Measurements from ENCODE around the gene FBXO39.

The FBXO39 gene

DNA sequence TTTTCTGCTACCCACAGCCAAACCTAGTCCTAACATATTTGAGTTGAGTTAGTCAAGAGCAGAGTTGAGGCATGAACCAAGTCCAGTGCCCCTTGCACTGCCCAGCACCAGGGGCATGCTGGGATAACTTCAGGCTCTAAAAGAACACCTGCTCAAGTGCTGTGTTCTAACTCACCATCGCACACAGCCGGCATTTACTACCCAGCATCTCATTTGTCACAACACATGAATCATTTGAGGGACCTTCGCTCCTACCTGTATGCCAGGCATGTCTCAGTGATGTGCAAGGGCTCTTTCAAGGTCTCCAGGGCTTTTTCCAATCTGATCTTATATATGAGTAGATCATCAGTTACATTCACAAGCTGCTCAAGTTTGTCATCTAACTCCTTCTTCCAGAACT, 42.9 kb downstream of the FBXO39 start:
- TF ChIP-seq SIN3A (IDR thresholded peaks at IDR 0.05; ENCODE audit: borderline replicate concordance, insufficient read depth, low read length) (no peak), TAF1 (IDR thresholded peaks at IDR 0.05; ENCODE audit: borderline replicate concordance, insufficient read depth, low read length) (no peak), REST (IDR thresholded peaks at IDR 0.05; ENCODE audit: insufficient read depth in 1 of 2, low read depth in 2 of 2, low read length in 2 of 2) (no peak), FOXP2 (optimal IDR thresholded peaks at IDR 0.05; ENCODE audit: borderline replicate concordance, extremely low read depth, extremely low read length, insufficient read depth) (no peak), POLR2AphosphoS5 (IDR thresholded peaks at IDR 0.05; ENCODE audit: low read depth, low read length) (no peak)

GRCh38 chr17:6823011-6823442, 47.0 kb downstream of the FBXO39 start:
- no peak for TF ChIP-seq TAF1 (IDR thresholded peaks at IDR 0.05; ENCODE audit: borderline replicate concordance, insufficient read depth, low read length)

- TF ChIP-seq POLR2AphosphoS5 (IDR thresholded peaks at IDR 0.05; ENCODE audit: low read depth, low read length) (no peak), FOXP2 (optimal IDR thresholded peaks at IDR 0.05; ENCODE audit: borderline replicate concordance, extremely low read depth, extremely low read length, insufficient read depth) (no peak), SIN3A (IDR thresholded peaks at IDR 0.05; ENCODE audit: borderline replicate concordance, insufficient read depth, low read length) (no peak), TAF1 (IDR thresholded peaks at IDR 0.05; ENCODE audit: borderline replicate concordance, insufficient read depth, low read length) (no peak), REST (IDR thresholded peaks at IDR 0.05; ENCODE audit: insufficient read depth in 1 of 2, low read depth in 2 of 2, low read length in 2 of 2) (no peak)
These were observed 54.5 kb downstream of the FBXO39 start for GRCh38 chr17:6830383-6830986.

DNA sequence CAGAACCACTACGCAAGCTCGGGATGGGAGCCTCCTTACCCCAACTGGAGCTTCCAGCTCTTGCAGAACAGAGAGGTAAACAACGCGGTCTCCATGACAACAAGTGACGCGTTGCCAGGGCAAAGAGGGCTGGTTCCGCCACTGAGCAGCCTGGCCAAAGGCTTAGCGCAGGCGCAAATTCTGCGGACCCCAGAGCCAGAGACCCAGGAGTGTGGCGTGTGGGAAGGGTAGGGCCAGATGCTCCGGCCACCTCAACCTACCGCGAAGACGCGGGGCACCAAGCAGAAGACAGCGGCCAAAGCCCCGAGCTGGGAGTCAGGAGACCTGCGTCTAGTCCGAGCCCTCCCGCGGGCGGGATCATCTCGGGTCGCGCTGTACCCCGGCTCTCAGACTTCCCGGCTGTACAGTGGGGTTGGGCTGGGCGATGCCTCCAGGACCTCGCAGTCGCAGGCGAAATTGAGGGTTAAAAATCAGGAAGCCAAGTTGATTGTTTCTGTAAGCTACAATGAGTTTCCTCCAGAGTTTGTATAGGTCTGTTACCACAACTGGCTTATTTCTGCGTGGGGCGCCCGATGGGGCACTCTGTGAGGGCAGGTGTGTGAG, 55.7 kb downstream of the FBXO39 start, which contains the start of gene TEKT1:
TEKT1 (minus strand) TSS at position 69 of the 603 bp plus-strand sequence. CDS start 1,353 bp downstream, outside the sequence.
- TF ChIP-seq TAF1 (IDR thresholded peaks at IDR 0.05; ENCODE audit: borderline replicate concordance, insufficient read depth, low read length) (no peak), REST (IDR thresholded peaks at IDR 0.05; ENCODE audit: insufficient read depth in 1 of 2, low read depth in 2 of 2, low read length in 2 of 2) (no peak), FOXP2 (optimal IDR thresholded peaks at IDR 0.05; ENCODE audit: borderline replicate concordance, extremely low read depth, extremely low read length, insufficient read depth) (no peak), SIN3A (IDR thresholded peaks at IDR 0.05; ENCODE audit: borderline replicate concordance, insufficient read depth, low read length) (no peak), POLR2AphosphoS5 (IDR thresholded peaks at IDR 0.05; ENCODE audit: low read depth, low read length) (no peak)

Data from PFSK-1 (cell line).